ENCODE measurements around the gene KLK6.

Gene KLK6

DNA sequence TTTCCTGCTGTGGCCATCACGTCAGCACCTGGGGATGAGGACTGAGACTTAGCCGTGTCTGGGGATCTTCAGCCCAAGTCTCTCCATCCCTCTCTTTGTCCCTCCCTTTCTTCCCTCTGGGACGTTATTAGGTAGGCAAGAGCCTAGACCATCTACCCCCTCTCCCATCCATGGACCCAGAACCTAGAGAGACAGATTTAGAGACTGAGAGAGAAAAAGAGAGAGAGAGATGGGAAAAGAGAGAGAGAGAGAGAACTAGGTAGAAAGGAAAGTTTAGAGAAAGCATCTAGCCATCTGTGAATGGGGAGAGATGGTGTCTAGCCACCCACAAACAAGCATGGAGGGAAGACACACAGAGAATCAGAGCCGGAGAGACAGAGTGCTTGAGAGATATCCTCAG is 58.7 kb downstream of the KLK6 start:
- no peak for DNase-seq (ENCODE audit: low spot score)

DNA sequence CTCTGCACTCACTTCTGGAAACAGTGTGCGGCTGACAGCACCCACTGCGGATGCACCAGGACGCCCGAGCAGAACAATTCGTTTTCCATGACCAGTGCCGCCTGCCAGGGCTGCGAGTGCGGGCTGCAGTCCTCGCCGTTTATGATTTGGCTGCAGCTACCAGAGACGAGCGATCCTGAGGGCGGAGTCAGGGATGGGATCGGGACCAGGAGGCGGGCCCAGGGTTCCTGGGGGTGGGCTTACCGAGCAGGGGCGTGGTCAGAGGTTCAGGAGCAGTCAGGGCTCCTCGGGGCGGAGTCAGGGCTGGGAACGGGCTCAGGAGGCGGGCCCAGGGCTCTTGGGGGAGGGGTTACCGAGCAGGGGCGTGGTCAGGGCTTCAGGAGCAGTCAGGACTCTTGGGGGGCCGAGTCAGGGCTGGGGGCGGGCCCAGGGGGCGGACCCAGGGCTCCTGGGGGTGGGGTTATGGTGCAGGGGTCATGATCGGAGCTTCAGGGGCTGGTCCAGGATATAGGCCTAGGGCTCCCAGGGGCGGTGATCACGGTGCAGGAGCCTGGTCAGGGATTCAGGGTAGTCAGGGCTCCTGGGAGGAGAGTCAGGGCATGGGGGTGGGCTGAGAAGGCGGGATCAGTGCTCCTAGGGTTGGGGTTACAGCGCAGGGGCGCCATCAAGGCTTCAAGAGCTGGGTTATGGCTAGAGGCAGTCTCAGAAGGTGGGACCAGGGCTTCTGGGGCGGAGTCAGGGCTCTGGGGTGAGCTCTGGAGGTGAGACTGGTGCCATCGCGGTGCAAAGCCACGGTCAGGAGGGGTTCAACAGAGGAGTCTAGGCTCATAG is 59.9 kb downstream of the KLK6 start:
- DNase-seq (ENCODE audit: low spot score), result no peak

Data from hepatic stellate cell (primary cell).